Vagina (tissue), 2 donors: Measurements from ENCODE around the gene UBASH3B. TPM values are rescaled to one million over a fixed set of nuclear protein-coding genes. Genes with fewer than 3 reads are reported as not detected.

Experiments used
- DNase-seq, 2 donors: peaks; one replicate each; pipeline ENCODE4 v3.0.0-alpha.2; 2017; ENCODE audit errors: extremely low spot score in 2 of 2
- H3K27ac ChIP-seq: fragments of 200-600 bp; sonication (generic); one replicate; pipeline ENCODE4 v1.5.1; 2019
- H3K27me3 ChIP-seq: fragments of 200-600 bp; sonication (generic); one replicate; pipeline ENCODE4 v1.5.1; 2019
- H3K36me3 ChIP-seq, 2 donors: fragments of 200-600 bp; sonication (generic); one replicate each; pipeline ENCODE4 v1.5.1; 2017 to 2019
- H3K4me1 ChIP-seq: fragments of 200-600 bp; sonication (generic); one replicate; pipeline ENCODE4 v1.5.1; 2019
- H3K4me3 ChIP-seq, 2 donors: fragments of 200-600 bp; sonication (generic); 1 replicate in 1 of 2; 2 replicates in 1 of 2; pipeline ENCODE4 v1.5.1; 2016 to 2019
- H3K9me3 ChIP-seq: fragments of 200-600 bp; sonication (generic); one replicate; pipeline ENCODE4 v1.5.1; 2019
- POLR2A ChIP-seq, 2 donors: fragments of 450-650 bp; IDR thresholded peaks; one replicate each; pipeline ENCODE4 v1.6.1; 2017; ENCODE audit warnings: antibody characterized with exemption in 2 of 2, mild to moderate bottlenecking in 2 of 2, moderate library complexity in 2 of 2
- POLR2AphosphoS5 ChIP-seq, 2 donors: sonication (generic); formaldehyde crosslinking; IDR thresholded peaks; one replicate each; pipeline ENCODE4 v1.9.0; 2017; ENCODE audit warnings: antibody characterized with exemption in 2 of 2, mild to moderate bottlenecking in 2 of 2, low read depth in 1 of 2; ENCODE audit not compliant: insufficient read depth in 1 of 2
- intact Hi-C: fragments of 100-400 bp; cut with DNase I; formaldehyde crosslinking; loops from one replicate; pipeline ENCODE4 v1.15.1; 2023
- total RNA-seq: library from RNA; depleted of rRNA; stranded (reverse); fragments of >200 nt; gene quantifications from one replicate; pipeline ENCODE4 v1.2.3, GENCODE V29; 2016
- TF ChIP-seq, protein P1 (sequence below), 3 experiments: fragments of 450-650 bp in 2 of 3; fragments of 200-600 bp in 1 of 3; sonication (generic) in 1 of 3; IDR thresholded peaks; one replicate each; pipeline ENCODE4 v1.5.1; 2017 to 2019; ENCODE audit warnings: antibody characterized with exemption in 3 of 3, mild to moderate bottlenecking in 2 of 3, moderate library complexity in 2 of 3

Gene UBASH3B
- total RNA-seq, 1 donor from 2014 or later, result 2.2 TPM

GRCh38 chr11:122769126-122769780 lies 113.7 kb downstream of the UBASH3B start:
- no peak for DNase-seq
- TF ChIP-seq POLR2AphosphoS5 (IDR thresholded peaks at IDR 0.05; ENCODE audit: insufficient read depth in 1 of 2, low read depth in 1 of 2), result no peak
- TF ChIP-seq, protein P1, sequence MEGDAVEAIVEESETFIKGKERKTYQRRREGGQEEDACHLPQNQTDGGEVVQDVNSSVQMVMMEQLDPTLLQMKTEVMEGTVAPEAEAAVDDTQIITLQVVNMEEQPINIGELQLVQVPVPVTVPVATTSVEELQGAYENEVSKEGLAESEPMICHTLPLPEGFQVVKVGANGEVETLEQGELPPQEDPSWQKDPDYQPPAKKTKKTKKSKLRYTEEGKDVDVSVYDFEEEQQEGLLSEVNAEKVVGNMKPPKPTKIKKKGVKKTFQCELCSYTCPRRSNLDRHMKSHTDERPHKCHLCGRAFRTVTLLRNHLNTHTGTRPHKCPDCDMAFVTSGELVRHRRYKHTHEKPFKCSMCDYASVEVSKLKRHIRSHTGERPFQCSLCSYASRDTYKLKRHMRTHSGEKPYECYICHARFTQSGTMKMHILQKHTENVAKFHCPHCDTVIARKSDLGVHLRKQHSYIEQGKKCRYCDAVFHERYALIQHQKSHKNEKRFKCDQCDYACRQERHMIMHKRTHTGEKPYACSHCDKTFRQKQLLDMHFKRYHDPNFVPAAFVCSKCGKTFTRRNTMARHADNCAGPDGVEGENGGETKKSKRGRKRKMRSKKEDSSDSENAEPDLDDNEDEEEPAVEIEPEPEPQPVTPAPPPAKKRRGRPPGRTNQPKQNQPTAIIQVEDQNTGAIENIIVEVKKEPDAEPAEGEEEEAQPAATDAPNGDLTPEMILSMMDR (IDR thresholded peaks at IDR 0.05), result no peak
- TF ChIP-seq POLR2A (IDR thresholded peaks at IDR 0.05), result no peak
- Histone ChIP-seq H3K27ac (no peak overlapping the region), H3K4me3 (no peak overlapping the region), H3K36me3 (no peaks in the 10 kb centered on the region), H3K27me3 (no peaks in the 10 kb centered on the region), H3K9me3 (no peaks in the 10 kb centered on the region), H3K4me1 (no peaks in the 10 kb centered on the region)
- intact Hi-C loops, result no loop called here

GRCh38 chr11:122772945-122773344 lies 117.4 kb downstream of the UBASH3B start:
- H3K27ac ChIP-seq, result no peak overlapping the region
- no peak for DNase-seq
- no peak overlapping the region for H3K4me3 ChIP-seq
- TF ChIP-seq, protein P1 (IDR thresholded peaks at IDR 0.05), result no peak
- no peak for TF ChIP-seq POLR2AphosphoS5 (IDR thresholded peaks at IDR 0.05; ENCODE audit: insufficient read depth in 1 of 2, low read depth in 1 of 2)
- no peak for TF ChIP-seq POLR2A (IDR thresholded peaks at IDR 0.05)
- intact Hi-C loops, result loop anchor here (10.0 kb wide), 1 partner anchor 138 kb away; no protein-coding TSS in a partner anchor
- no peaks in the 10 kb centered on the region for H3K4me1 ChIP-seq
- H3K9me3 ChIP-seq, result no peaks in the 10 kb centered on the region
- H3K27me3 ChIP-seq, result no peaks in the 10 kb centered on the region
- no peaks in the 10 kb centered on the region for H3K36me3 ChIP-seq

- H3K9me3 ChIP-seq, result no peaks in the 10 kb centered on the region
- H3K36me3 ChIP-seq, result no peaks in the 10 kb centered on the region
- H3K27me3 ChIP-seq, result no peaks in the 10 kb centered on the region
- no peak for DNase-seq
- intact Hi-C loops, result loop anchor here (10.0 kb wide), 1 partner anchor 139 kb away; no protein-coding TSS in a partner anchor
- H3K27ac ChIP-seq, result no peak overlapping the region
- no peak overlapping the region for H3K4me3 ChIP-seq
- TF ChIP-seq POLR2AphosphoS5 (IDR thresholded peaks at IDR 0.05; ENCODE audit: insufficient read depth in 1 of 2, low read depth in 1 of 2), result no peak
- TF ChIP-seq POLR2A (IDR thresholded peaks at IDR 0.05), result no peak
- TF ChIP-seq, protein P1 (IDR thresholded peaks at IDR 0.05), result no peak
- H3K4me1 ChIP-seq, result no peaks in the 10 kb centered on the region
These were observed 118.3 kb downstream of the UBASH3B start for GRCh38 chr11:122773781-122774266.

GRCh38 chr11:122775675-122776271 lies 120.3 kb downstream of the UBASH3B start:
- intact Hi-C loops, result loop anchor here (10.0 kb wide), 1 partner anchor 141 kb away; no protein-coding TSS in a partner anchor

More at GRCh38 chr11:122775675-122776271, 120.3 kb downstream of the UBASH3B start:
- TF ChIP-seq, protein P1 (IDR thresholded peaks at IDR 0.05), result no peak
- no peak for TF ChIP-seq POLR2A (IDR thresholded peaks at IDR 0.05)
- no peak overlapping the region for H3K4me3 ChIP-seq
- H3K27me3 ChIP-seq, result no peaks in the 10 kb centered on the region
- no peaks in the 10 kb centered on the region for H3K36me3 ChIP-seq
- DNase-seq, result no peak
- H3K27ac ChIP-seq, result no peak overlapping the region
- H3K9me3 ChIP-seq, result no peaks in the 10 kb centered on the region
- peaks cover 2% of the 10 kb centered on the region for H3K4me1 ChIP-seq
